HFF-Myc (cell line): ENCODE measurements around the gene MANEAL.

ENCODE experiments used
- DNase-seq: peaks from one replicate; pipeline ENCODE4 v3.0.0-alpha.2; 2011; ENCODE audit warnings: low read depth; ENCODE audit errors: extremely low read depth
- H3K4me3 ChIP-seq: replicated peaks from 2 replicates; pipeline ENCODE4 v1.5.1; 2011; ENCODE audit warnings: low read depth, mild to moderate bottlenecking, control low read depth, low read length
- TF ChIP-seq, protein P1 (sequence below): IDR thresholded peaks from 2 replicates; pipeline ENCODE4 v1.5.1; 2012; ENCODE audit warnings: mild to moderate bottlenecking, low read depth, low read length, control low read depth; ENCODE audit errors: missing control alignments

The MANEAL gene

DNA sequence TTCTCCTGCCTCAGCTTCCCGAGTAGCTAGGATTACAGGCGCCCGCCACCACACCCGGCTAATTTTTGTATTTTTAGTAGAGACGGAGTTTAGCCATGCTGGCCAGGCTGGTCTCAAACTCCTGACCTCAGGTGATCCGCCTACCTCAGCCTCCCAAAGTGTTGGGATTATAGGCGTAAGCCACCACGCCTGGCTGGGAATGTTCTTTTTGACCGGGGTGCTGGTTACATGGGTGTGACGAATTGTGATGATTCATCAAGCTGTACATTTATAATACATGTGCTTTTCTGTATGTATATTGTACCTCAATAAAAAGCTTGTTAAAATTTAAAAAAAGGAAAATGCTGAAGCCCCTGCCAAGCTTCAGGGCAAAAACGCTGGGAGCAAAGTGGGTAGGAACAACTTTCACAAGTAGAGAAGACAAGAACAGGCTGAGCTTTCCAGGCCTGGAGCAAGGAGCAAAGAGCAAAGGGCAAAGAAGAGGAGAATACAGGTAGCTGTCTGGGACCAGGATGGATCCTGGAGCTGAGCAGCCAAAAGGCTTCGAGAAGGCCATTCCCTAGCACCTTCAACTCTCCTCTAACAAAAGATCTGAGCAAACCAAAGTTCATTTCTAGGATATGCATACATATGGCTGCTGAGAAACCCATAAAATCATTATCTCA lies 34.9 kb downstream of the MANEAL start:
- H3K4me3 ChIP-seq, result no peak overlapping the region
- TF ChIP-seq, protein P1, sequence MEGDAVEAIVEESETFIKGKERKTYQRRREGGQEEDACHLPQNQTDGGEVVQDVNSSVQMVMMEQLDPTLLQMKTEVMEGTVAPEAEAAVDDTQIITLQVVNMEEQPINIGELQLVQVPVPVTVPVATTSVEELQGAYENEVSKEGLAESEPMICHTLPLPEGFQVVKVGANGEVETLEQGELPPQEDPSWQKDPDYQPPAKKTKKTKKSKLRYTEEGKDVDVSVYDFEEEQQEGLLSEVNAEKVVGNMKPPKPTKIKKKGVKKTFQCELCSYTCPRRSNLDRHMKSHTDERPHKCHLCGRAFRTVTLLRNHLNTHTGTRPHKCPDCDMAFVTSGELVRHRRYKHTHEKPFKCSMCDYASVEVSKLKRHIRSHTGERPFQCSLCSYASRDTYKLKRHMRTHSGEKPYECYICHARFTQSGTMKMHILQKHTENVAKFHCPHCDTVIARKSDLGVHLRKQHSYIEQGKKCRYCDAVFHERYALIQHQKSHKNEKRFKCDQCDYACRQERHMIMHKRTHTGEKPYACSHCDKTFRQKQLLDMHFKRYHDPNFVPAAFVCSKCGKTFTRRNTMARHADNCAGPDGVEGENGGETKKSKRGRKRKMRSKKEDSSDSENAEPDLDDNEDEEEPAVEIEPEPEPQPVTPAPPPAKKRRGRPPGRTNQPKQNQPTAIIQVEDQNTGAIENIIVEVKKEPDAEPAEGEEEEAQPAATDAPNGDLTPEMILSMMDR, result no peak
- DNase-seq, result no peak

DNA sequence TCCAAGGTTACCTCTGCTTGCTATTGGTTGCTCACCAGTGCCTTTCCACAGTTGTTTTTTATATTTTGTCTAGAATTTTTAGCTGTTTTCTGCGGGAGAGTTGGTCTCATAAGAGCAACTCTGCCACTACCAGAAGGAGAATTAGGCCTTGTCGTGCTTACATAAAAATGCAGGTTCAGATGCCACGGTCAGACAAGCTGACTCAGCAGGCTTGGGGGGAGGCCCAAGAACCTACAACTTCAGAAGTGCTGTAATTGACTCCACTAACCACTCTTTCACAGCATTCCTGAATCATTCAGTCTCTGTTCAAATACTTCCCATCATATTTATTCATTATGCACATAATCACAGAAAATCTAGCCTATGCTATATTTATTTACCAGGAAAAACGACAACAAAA lies 37.5 kb downstream of the MANEAL start:
- TF ChIP-seq, protein P1, result no peak
- H3K4me3 ChIP-seq, result no peak overlapping the region
- no peak for DNase-seq

DNA sequence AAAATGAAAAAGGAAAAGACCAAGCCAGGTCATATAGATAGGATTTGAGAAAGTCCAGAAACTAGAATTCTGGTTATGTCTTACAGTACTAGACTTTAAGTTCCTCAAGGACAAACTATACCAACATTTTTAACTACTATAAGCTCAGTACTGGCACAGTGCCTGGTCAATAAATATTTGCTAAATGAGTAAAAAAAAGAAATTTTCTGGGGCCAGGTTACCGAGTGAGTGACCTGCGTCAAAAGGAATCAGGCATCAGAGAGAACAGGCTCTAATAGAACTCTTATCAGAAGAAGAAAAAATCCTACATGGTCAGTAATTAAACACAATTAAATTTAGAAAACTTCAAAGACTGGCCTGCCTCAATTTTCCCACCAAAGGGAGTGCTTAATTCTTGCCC lies 38.2 kb downstream of the MANEAL start:
- H3K4me3 ChIP-seq, result no peak overlapping the region
- no peak for DNase-seq
- TF ChIP-seq, protein P1, result no peak

DNA sequence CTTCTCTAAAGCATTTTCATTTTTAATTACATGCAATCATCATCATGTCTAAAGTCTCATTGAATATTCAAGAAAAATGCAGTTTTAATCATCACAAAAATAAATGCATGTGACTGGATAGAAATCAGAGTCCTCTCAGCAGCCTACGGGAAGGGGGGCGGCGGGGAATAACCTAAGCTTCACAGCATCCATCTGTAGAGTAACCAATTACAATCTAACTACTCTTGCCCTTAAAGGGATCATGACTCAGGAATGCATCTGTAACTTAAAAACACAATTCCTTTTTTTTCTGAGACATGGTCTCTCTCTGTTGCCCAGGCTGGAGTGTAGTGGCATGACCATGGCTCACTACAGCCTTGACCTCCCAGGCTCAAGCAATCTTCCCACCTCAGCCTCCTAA lies 43.1 kb downstream of the MANEAL start:
- H3K4me3 ChIP-seq, result no peak overlapping the region
- DNase-seq, result no peak
- TF ChIP-seq, protein P1, result no peak

DNA sequence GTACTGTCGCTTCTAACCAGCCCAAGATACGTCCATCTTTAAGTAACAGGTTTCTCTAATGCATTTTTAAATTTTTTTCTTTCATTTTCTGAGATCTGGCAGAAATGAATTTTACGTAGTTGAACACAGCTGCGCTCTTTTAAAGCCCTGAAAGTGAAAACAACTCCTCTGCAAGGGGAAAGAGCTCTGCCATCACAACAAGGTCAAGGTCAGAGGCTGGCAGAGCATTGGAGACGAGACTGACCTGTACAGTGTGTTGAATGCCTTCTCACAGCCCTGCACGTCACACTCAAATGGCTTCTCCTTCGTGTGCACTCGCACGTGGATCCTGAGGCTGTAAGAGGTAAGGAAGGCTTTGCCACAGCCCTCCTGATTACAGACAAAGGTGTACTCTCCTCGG lies 46.0 kb downstream of the MANEAL start:
- no peak for DNase-seq
- H3K4me3 ChIP-seq, result no peak overlapping the region
- TF ChIP-seq, protein P1, result no peak

DNA sequence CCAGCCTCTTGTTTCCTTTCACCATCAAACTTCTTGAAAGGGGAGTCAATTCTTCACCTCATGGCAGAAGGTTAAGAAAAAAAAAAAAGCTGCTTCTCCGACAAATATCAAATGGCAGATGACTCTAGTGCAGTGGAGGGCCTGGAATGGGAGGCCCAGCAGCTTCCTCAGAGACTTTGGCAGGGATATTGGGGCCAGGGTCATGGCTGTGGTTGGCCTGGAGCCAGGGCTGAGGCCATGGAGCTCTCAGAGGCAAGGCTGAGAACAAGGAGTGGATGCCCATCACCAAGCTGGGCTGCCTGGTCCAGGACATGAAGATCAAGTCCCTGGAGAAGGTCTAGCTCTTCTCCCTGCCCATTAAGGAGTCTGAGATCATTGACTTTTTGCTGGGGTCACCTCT lies 47.1 kb downstream of the MANEAL start:
- TF ChIP-seq, protein P1, result no peak
- H3K4me3 ChIP-seq, result no peak overlapping the region
- no peak for DNase-seq

DNA sequence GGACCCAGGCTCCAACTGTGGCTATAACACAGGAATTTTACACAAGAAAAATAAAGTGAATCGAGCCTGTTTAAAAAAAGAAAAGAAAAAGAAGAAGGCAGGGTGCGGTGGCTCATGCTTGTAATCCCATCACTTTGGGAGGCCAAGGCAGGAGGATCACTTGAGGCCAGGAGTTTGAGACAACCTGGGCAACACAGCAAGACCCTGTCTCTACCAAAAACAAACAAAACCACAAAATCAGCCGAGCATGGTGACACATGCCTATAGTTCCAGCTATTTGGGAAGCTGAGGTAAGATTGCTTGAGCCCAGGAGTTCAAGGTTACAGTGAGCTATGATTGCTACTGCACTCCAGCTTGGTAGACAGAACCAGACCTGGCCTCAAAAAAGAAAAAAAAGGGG lies 48.0 kb downstream of the MANEAL start:
- no peak overlapping the region for H3K4me3 ChIP-seq
- no peak for DNase-seq
- TF ChIP-seq, protein P1, result no peak
